Measurements from ENCODE around the gene NAT8.
"Not testable (repeated sequence)": the region's sequence is repeated elsewhere in the genome, so short reads cannot be mapped to it uniquely, and the experiment has no call there.

DNA sequence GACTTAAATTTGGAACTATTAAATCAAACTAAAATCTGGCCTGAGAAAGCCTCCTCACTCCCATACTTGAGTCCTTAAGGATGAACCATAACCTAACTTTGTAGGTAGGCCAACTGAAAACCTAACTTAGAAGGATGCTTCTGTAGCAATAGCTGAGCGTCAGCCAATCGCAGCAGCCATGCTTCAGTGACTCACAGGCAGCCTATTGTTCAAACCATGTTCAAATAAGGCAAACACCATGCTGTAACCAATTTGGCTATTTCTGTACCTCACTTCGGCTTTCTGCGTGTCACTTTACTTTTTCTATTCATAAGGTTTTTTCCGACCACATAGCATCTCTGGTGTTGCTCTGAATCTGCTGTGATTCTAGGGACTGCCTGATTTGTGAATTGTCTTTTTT is 46.3 kb upstream of the NAT8 start:
- TF ChIP-seq ELF4 (IDR thresholded peaks at IDR 0.05); ARNT (IDR thresholded peaks at IDR 0.05); SP1 (IDR thresholded peaks at IDR 0.05); CTBP1 (IDR thresholded peaks at IDR 0.05; ENCODE audit: borderline replicate concordance); FOXM1 (IDR thresholded peaks at IDR 0.05; ENCODE audit: borderline replicate concordance); TARDBP (IDR thresholded peaks at IDR 0.05); SUZ12 (IDR thresholded peaks at IDR 0.05); NFRKB (IDR thresholded peaks at IDR 0.05); FOXA1 (IDR thresholded peaks at IDR 0.05): not testable (repeated sequence)
- TF ChIP-seq, protein P1, sequence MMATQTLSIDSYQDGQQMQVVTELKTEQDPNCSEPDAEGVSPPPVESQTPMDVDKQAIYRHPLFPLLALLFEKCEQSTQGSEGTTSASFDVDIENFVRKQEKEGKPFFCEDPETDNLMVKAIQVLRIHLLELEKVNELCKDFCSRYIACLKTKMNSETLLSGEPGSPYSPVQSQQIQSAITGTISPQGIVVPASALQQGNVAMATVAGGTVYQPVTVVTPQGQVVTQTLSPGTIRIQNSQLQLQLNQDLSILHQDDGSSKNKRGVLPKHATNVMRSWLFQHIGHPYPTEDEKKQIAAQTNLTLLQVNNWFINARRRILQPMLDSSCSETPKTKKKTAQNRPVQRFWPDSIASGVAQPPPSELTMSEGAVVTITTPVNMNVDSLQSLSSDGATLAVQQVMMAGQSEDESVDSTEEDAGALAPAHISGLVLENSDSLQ (IDR thresholded peaks at IDR 0.05) = not testable (repeated sequence)
